ENCODE results near the gene TMC1.

DNA sequence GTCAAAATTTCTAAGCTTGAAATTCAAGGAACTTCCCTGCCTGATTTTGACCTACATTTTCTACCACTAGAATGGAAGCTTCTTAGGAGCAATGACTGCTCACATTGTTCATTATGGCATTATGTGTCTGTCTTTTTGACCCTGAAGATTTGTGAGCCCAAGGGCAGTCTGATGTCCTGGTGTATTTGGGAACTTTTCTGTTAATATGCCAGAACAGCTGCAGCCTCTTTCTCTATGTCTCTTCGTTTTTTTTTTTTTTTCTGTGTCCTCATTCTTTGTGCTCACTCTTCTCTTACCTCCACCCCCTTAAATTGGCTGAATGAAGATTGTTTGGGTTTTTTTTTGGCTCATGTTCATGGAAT is 34.8 kb upstream of the TMC1 start:
- TF ChIP-seq, protein P1, sequence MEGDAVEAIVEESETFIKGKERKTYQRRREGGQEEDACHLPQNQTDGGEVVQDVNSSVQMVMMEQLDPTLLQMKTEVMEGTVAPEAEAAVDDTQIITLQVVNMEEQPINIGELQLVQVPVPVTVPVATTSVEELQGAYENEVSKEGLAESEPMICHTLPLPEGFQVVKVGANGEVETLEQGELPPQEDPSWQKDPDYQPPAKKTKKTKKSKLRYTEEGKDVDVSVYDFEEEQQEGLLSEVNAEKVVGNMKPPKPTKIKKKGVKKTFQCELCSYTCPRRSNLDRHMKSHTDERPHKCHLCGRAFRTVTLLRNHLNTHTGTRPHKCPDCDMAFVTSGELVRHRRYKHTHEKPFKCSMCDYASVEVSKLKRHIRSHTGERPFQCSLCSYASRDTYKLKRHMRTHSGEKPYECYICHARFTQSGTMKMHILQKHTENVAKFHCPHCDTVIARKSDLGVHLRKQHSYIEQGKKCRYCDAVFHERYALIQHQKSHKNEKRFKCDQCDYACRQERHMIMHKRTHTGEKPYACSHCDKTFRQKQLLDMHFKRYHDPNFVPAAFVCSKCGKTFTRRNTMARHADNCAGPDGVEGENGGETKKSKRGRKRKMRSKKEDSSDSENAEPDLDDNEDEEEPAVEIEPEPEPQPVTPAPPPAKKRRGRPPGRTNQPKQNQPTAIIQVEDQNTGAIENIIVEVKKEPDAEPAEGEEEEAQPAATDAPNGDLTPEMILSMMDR (CRISPR knock-in tag; IDR thresholded peaks at IDR 0.05): no peak
- TF ChIP-seq ZNF326 (CRISPR knock-in tag; IDR thresholded peaks at IDR 0.05; ENCODE audit: borderline replicate concordance): no peak
- TF ChIP-seq EHMT2 (IDR thresholded peaks at IDR 0.05; ENCODE audit: borderline replicate concordance, low read depth, low read length): no peak
- no peak for TF ChIP-seq ZNF562 (CRISPR knock-in tag; IDR thresholded peaks at IDR 0.05; ENCODE audit: borderline replicate concordance)
- no peak for TF ChIP-seq ZNF317 (CRISPR knock-in tag; IDR thresholded peaks at IDR 0.05)
- TF ChIP-seq USF2 (IDR thresholded peaks at IDR 0.05; ENCODE audit: low read depth, low read length): no peak
- no peak for TF ChIP-seq USF2 (CRISPR knock-in tag; IDR thresholded peaks at IDR 0.05; ENCODE audit: borderline replicate concordance)
- TF ChIP-seq FOXP4 (CRISPR knock-in tag; IDR thresholded peaks at IDR 0.05): no peak
- no peak for TF ChIP-seq TBP (CRISPR knock-in tag; IDR thresholded peaks at IDR 0.05)
- TF ChIP-seq, protein P2, sequence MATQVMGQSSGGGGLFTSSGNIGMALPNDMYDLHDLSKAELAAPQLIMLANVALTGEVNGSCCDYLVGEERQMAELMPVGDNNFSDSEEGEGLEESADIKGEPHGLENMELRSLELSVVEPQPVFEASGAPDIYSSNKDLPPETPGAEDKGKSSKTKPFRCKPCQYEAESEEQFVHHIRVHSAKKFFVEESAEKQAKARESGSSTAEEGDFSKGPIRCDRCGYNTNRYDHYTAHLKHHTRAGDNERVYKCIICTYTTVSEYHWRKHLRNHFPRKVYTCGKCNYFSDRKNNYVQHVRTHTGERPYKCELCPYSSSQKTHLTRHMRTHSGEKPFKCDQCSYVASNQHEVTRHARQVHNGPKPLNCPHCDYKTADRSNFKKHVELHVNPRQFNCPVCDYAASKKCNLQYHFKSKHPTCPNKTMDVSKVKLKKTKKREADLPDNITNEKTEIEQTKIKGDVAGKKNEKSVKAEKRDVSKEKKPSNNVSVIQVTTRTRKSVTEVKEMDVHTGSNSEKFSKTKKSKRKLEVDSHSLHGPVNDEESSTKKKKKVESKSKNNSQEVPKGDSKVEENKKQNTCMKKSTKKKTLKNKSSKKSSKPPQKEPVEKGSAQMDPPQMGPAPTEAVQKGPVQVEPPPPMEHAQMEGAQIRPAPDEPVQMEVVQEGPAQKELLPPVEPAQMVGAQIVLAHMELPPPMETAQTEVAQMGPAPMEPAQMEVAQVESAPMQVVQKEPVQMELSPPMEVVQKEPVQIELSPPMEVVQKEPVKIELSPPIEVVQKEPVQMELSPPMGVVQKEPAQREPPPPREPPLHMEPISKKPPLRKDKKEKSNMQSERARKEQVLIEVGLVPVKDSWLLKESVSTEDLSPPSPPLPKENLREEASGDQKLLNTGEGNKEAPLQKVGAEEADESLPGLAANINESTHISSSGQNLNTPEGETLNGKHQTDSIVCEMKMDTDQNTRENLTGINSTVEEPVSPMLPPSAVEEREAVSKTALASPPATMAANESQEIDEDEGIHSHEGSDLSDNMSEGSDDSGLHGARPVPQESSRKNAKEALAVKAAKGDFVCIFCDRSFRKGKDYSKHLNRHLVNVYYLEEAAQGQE (IDR thresholded peaks at IDR 0.05; ENCODE audit: borderline replicate concordance in 1 of 2, low read depth in 1 of 2, low read length in 2 of 2): no peak
- TF ChIP-seq POLR2A (IDR thresholded peaks at IDR 0.05; ENCODE audit: insufficient read depth in 1 of 2, low read depth in 2 of 2, low read length in 2 of 2): no peak

All from HepG2 (cell line).